Subcutaneous abdominal adipose tissue (tissue), 5 donors: ENCODE results near the gene TTC12.

Experiments
- H3K27ac ChIP-seq: one replicate; pipeline ENCODE4 v1.7.0; 2013; ENCODE audit warnings: low read depth, mild to moderate bottlenecking, inconsistent platforms, low read length, moderate library complexity
- H3K27me3 ChIP-seq, 5 donors: one replicate each; pipeline ENCODE4 v1.7.0; 2013; ENCODE audit warnings: low read length in 5 of 5, inconsistent platforms in 1 of 5; ENCODE audit not compliant: control insufficient read depth in 5 of 5, insufficient read depth in 4 of 5
- H3K36me3 ChIP-seq, 5 donors: one replicate each; pipeline ENCODE4 v1.7.0; 2013; ENCODE audit warnings: low read length in 5 of 5; ENCODE audit not compliant: control insufficient read depth in 5 of 5, insufficient read depth in 5 of 5
- H3K4me1 ChIP-seq, 5 donors: one replicate each; pipeline ENCODE4 v1.7.0; 2013; ENCODE audit warnings: low read length in 5 of 5, mild to moderate bottlenecking in 3 of 5, moderate library complexity in 1 of 5; ENCODE audit not compliant: control insufficient read depth in 5 of 5, insufficient read depth in 5 of 5
- H3K4me3 ChIP-seq, 5 donors: one replicate each; pipeline ENCODE4 v1.7.0; 2013; ENCODE audit warnings: low read length in 5 of 5, low read depth in 1 of 5
- H3K9ac ChIP-seq, 5 donors: one replicate each; pipeline ENCODE4 v1.7.0; 2013; ENCODE audit warnings: low read length in 5 of 5, mild to moderate bottlenecking in 4 of 5, moderate library complexity in 3 of 5
- H3K9me3 ChIP-seq, 5 donors: one replicate each; pipeline ENCODE4 v1.7.0; 2013; ENCODE audit warnings: low read length in 5 of 5; ENCODE audit not compliant: control insufficient read depth in 5 of 5
- donor health status: healthy.
- donor health status: healthy.
- donor health status: healthy.
- donor health status: healthy.
- donor health status: healthy.

The TTC12 gene

DNA sequence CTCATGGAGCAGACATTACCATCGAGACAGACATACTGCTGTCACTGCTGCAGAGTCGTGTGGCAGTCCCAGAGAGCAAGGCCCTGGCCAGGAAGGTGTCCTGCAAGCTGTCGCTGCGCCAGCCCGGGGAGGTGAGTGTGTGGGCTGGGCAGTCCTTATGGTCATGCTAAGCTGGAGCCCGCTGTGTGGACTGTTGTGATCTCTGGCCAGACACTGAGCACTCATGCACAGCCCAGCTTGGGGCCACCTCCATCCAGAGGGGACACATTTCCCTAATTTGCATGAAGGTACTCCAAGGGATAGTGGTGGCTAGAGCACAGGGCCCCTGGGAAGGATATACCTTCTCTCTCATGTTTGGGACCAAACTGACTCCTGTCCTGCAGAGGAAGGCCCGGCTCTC is 82.8 kb downstream of the TTC12 start:
- Histone ChIP-seq H3K27ac (no peak overlapping the region), H3K9me3 (no peaks in the 10 kb centered on the region), H3K9ac (no peak overlapping the region), H3K4me1 (peaks cover 0 to 12% (median 10%) of the 10 kb centered on the region in 5 donors), H3K27me3 (no peaks in the 10 kb centered on the region), H3K36me3 (no peaks in the 10 kb centered on the region), H3K4me3 (no peak overlapping the region)

DNA sequence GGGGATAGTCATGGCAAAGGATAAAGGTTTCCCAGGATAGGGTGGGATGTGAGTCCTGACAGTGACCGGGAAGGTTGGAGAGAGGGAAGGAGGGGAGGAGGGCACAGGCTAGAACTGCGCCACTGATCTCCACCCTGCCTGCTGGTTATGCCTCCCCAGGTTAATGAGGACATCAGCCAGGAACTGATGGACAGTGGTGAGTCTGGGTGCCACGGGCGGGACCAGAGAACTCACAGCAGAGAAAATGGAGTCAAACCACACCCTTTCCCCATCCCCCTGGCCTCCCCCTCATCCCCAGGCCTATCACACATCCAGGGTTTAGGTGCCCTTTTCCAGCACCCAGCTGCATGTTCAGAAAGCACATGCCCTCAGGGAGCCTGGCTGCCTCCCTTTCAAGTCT is 83.4 kb downstream of the TTC12 start:
- Histone ChIP-seq H3K9ac (no peak overlapping the region), H3K4me1 (peaks cover 0 to 9% (median 5%) of the 10 kb centered on the region in 5 donors), H3K27ac (no peak overlapping the region), H3K27me3 (no peaks in the 10 kb centered on the region), H3K9me3 (no peaks in the 10 kb centered on the region), H3K36me3 (no peaks in the 10 kb centered on the region), H3K4me3 (no peak overlapping the region)

DNA sequence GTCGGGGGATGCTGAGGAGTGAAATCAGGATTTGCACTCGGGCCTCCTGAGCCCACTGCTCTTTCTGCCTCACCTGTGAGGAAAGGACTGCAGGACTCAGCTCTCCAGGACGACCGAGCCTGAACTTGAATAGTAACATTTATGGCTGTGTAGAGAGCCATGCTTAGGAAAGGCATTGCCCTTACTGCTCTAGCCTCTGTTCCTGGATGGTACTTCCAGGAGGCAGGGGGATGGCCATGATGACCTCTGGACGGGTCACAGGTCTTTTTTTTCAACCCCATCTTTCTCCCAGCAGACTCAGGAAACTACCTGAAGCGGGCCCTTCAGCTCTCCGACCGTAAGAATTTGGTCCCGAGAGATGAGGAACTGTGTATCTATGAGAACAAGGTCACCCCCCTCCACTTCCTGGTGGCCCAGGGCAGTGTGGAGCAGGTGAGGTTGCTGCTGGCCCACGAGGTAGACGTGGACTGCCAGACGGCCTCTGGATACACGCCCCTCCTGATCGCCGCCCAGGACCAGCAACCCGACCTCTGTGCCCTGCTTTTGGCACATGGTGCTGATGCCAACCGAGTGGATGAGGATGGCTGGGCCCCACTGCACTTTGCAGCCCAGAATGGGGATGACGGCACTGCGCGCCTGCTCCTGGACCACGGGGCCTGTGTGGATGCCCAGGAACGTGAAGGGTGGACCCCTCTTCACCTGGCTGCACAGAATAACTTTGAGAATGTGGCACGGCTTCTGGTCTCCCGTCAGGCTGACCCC is 84.5 kb downstream of the TTC12 start:
- Histone ChIP-seq H3K9ac (no peak overlapping the region), H3K9me3 (no peaks in the 10 kb centered on the region), H3K27me3 (no peaks in the 10 kb centered on the region)

DNA sequence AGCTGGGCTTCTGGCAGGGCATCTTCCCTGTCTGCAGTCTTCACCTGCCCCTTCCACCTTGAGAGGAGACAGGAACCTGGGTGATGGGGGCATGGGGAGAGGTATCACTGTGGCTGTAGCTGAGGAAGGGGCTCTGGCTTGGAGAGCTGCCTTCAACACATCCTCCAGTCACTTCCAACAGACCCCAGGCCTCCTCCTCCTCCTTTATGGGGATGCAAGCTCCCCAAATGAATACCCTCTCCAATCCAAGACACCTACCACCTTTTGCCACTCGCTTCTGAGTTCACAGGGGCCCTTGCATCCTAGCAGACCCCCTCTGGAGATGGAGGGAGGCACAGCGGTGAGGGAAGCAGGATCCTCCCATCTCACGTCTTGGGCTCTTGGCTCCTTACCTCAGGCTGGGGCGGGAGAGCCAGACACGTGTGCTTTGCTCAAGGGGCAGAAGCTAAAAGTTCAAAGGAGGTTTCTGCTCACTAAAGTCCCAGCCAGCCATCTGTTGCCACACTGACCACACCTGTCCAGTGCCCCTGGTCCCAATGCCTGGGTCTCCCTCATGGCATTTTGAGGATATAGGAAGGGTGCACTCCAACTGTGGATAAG is 86.3 kb downstream of the TTC12 start:
- peaks cover 0 to 3% (median 0%) of the 10 kb centered on the region in 5 donors for H3K27me3 ChIP-seq
- H3K9me3 ChIP-seq = no peaks in the 10 kb centered on the region
- H3K36me3 ChIP-seq = no peaks in the 10 kb centered on the region
- peaks cover 0 to 6% (median under 1%) of the 10 kb centered on the region in 5 donors for H3K4me1 ChIP-seq
- H3K4me3 ChIP-seq = no peak overlapping the region
- H3K27ac ChIP-seq = no peak overlapping the region
- no peak overlapping the region for H3K9ac ChIP-seq

More for the DNA sequence above, 84.5 kb downstream of the TTC12 start:
- Histone ChIP-seq H3K27ac (no peak overlapping the region), H3K36me3 (no peaks in the 10 kb centered on the region), H3K4me3 (no peak overlapping the region), H3K4me1 (peaks cover 0 to 9% (median 3%) of the 10 kb centered on the region in 5 donors)

DNA sequence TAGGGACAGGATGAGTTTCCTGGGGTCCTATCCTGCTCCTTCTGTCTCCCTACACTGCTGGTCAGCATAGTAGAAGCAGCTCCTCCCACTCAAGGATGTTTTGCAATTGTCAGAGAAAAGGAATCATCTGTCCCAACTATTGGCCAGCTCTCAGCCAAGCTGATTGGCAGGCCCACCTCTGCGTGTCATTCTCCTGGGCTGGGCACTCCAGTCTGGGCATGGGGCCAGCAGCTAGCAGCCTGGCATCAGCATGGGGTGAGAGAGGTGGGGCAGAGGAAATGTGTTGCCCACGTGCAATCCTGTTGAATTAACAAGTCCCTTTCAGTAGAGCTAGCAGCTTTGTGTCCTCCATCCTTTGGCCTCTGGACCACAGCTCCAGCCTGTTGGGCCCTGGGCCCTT is 87.3 kb downstream of the TTC12 start:
- Histone ChIP-seq H3K9ac (no peak overlapping the region), H3K9me3 (no peaks in the 10 kb centered on the region), H3K27me3 (peaks cover 0 to 3% (median 0%) of the 10 kb centered on the region in 5 donors), H3K36me3 (no peaks in the 10 kb centered on the region), H3K4me3 (no peak overlapping the region), H3K4me1 (peaks cover 0 to 6% (median 0%) of the 10 kb centered on the region in 5 donors), H3K27ac (no peak overlapping the region)

DNA sequence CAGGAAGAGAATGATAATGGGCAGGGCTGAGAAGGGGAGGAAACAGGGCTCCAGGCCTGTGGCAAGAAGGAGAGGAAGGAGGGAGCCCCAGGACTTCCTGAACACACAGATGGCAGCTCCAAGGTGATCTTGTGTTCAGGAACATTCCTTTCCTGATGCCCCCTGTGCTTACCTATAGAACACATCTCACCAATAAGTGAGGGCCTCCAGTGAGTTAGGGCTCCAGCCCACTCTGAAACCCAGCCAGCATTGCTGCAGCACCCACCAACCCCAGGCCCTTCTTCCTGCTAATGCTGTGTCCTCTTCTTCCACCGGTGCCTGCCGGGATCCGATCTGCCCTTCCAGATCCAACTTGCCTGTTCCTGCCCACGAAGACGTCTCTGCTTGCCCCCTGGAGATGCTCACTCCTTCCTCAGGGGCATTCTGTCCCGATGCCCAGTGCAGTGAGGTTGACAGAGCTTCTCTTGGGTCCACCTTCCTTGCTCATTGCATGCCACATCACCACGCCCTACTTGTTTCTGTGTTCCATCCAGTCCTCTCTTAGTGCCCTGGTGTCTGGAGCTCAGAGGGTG is 90.6 kb downstream of the TTC12 start:
- Histone ChIP-seq H3K36me3 (no peaks in the 10 kb centered on the region), H3K9ac (no peak overlapping the region), H3K27me3 (peaks cover 0 to 5% (median 0%) of the 10 kb centered on the region in 5 donors), H3K9me3 (no peaks in the 10 kb centered on the region), H3K4me1 (peaks cover 0 to 6% (median 0%) of the 10 kb centered on the region in 5 donors), H3K27ac (no peak overlapping the region), H3K4me3 (no peak overlapping the region)

DNA sequence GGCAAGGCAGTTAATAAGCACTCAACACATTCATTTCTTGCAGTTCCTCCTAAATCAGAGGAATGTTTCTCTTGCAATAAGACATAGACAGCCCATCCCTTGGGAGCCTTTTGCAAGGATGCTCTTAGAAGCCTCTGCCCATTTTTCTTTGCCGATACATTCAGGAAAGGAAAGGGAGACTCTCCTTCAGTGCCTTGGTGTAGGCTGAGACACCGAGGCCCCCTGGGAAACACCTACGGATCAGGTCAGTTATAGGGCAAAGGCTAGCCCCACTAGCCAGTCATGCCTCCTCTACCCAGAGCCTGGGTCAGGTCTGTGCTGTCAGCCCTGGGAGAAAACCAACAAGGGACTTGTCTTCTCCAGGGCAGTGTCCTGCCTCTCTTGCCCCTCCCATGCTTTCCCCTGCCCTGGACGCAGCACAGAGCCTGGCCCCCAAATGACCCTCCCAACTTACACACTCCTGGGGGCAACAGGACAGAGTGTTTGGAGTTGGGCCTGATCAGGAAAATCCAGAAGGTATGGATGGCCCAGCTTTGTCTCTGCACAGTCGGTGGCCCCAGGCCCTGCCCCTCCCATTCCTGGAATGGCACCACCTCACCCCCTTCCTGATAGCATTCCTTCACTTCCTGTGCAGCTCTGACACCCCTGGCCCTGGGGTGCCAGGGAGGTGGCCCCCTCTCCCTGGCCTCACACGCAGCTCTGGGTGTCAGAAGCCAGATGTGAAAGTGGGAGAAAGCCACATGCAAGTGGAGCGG is 91.5 kb downstream of the TTC12 start:
- Histone ChIP-seq H3K4me1 (peaks cover 0 to 6% (median 0%) of the 10 kb centered on the region in 5 donors), H3K27me3 (peaks cover 0 to 5% (median 0%) of the 10 kb centered on the region in 5 donors), H3K36me3 (no peaks in the 10 kb centered on the region), H3K4me3 (no peak overlapping the region), H3K9me3 (no peaks in the 10 kb centered on the region), H3K9ac (no peak overlapping the region), H3K27ac (no peak overlapping the region)

DNA sequence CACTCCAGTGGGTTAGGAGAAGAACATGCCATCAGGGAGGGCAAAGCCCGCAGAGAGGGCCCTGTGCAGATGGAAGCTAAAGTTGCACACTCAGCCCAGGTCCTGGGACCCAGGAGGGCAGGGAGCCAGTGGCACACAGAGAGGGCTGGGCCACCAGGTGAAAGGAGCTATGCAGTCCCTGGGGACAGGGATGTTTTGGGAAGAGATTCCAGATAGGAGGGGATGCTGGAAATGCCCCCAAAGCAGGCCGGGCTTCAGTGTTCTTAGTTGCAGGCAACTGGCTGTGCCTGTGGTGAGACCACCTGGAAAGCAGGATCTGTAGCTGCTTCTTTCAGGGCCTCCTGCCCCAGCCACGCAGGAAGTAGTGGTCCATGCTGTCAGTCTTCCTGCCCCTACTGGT is 92.8 kb downstream of the TTC12 start:
- Histone ChIP-seq H3K4me3 (no peak overlapping the region), H3K9ac (no peak overlapping the region), H3K36me3 (no peaks in the 10 kb centered on the region)

DNA sequence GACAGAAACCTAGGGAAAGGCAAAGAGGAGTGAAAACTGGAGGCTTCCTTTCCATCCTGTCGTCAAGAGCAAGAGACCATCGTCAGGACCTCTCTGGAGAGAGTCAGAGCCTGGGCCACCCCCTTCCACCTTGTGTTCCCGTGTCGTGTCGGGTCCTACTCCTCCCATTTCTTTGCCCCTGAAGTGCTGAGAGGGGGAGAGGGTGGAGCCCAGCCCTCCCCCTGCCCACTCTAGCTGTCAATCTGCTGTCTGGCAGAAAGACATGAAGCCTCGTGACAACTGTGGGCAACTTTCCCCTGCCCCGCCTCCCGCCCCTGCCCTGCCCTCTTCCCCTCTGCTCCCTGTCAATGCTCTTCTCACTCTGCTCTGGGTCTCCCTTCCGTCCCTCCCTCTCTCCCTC is 93.8 kb downstream of the TTC12 start:
- Histone ChIP-seq H3K27me3 (peaks cover 0 to 5% (median 0%) of the 10 kb centered on the region in 5 donors), H3K9me3 (no peaks in the 10 kb centered on the region), H3K27ac (no peak overlapping the region), H3K4me3 (no peak overlapping the region), H3K9ac (no peak overlapping the region), H3K4me1 (peaks cover 0 to 3% (median 0%) of the 10 kb centered on the region in 5 donors), H3K36me3 (no peaks in the 10 kb centered on the region)

More for the DNA sequence above, 92.8 kb downstream of the TTC12 start:
- Histone ChIP-seq H3K9me3 (no peaks in the 10 kb centered on the region), H3K27me3 (peaks cover 0 to 5% (median 0%) of the 10 kb centered on the region in 5 donors), H3K4me1 (peaks cover 0 to 3% (median 0%) of the 10 kb centered on the region in 5 donors), H3K27ac (no peak overlapping the region)
